Loucy (cell line): ENCODE measurements around the gene MAPKAP1.

Experiments
- H2AFZ ChIP-seq: fragments of 200-600 bp; sonication (generic); 2 replicates; pipeline ENCODE4 v1.6.0; 2016; ENCODE audit warnings: antibody characterized with exemption, mild to moderate bottlenecking, low read length, moderate library complexity
- H3F3A ChIP-seq: fragments of 200-600 bp; 2 replicates; pipeline ENCODE4 v1.6.0; 2016; ENCODE audit warnings: antibody characterized with exemption, low read depth, mild to moderate bottlenecking
- H3K27me3 ChIP-seq: fragments of 200-600 bp; sonication (generic); 2 replicates; pipeline ENCODE4 v1.6.1; 2014; ENCODE audit warnings: low read length, mild to moderate bottlenecking; ENCODE audit not compliant: insufficient read depth, poor library complexity, severe bottlenecking
- H3K36me3 ChIP-seq: fragments of 200-600 bp; sonication (generic); 2 replicates; pipeline ENCODE4 v1.6.1; 2016; ENCODE audit warnings: low read length; ENCODE audit not compliant: insufficient read depth
- H3K4me1 ChIP-seq: fragments of 200-600 bp; sonication (generic); 2 replicates; pipeline ENCODE4 v1.5.1; 2014; ENCODE audit warnings: low read length, mild to moderate bottlenecking; ENCODE audit not compliant: insufficient read depth, poor library complexity, severe bottlenecking
- H3K4me2 ChIP-seq: fragments of 200-600 bp; sonication (generic); 2 replicates; pipeline ENCODE4 v1.6.0; 2014; ENCODE audit warnings: antibody characterized with exemption, low read length, low read depth, mild to moderate bottlenecking; ENCODE audit not compliant: poor library complexity, severe bottlenecking
- H3K4me3 ChIP-seq: fragments of 200-600 bp; sonication (generic); 2 replicates; pipeline ENCODE4 v1.5.1; 2014; ENCODE audit warnings: low read length, mild to moderate bottlenecking, mixed read lengths; ENCODE audit not compliant: poor library complexity, severe bottlenecking
- H3K79me2 ChIP-seq: fragments of 200-600 bp; sonication (generic); 2 replicates; pipeline ENCODE4 v1.6.1; 2014; ENCODE audit warnings: low read length; ENCODE audit not compliant: insufficient read depth
- H3K9ac ChIP-seq: fragments of 200-600 bp; sonication (generic); 2 replicates; pipeline ENCODE4 v1.6.0; 2014; ENCODE audit warnings: mild to moderate bottlenecking, low read depth, low read length, moderate library complexity; ENCODE audit not compliant: poor library complexity, severe bottlenecking
- H3K9me2 ChIP-seq: fragments of 200-600 bp; sonication (generic); replicated peaks from 2 replicates; pipeline ENCODE4 v1.6.1; 2016; ENCODE audit warnings: low read depth, low read length, mixed read lengths
- H3K9me3 ChIP-seq: fragments of 200-600 bp; sonication (generic); 2 replicates; pipeline ENCODE4 v1.6.1; 2014; ENCODE audit warnings: mild to moderate bottlenecking, antibody characterized with exemption, low read length, low read depth; ENCODE audit not compliant: insufficient read depth
- H4K20me1 ChIP-seq: fragments of 200-600 bp; sonication (generic); 2 replicates; pipeline ENCODE4 v1.6.0; 2014; ENCODE audit warnings: antibody characterized with exemption, low read length, mild to moderate bottlenecking; ENCODE audit not compliant: insufficient read depth, poor library complexity, severe bottlenecking
- EZH2phosphoT487 ChIP-seq: fragments of 200-600 bp; IDR thresholded peaks from 2 replicates; pipeline ENCODE4 v1.6.1; 2018; ENCODE audit warnings: antibody characterized with exemption, mild to moderate bottlenecking, moderate library complexity, borderline replicate concordance
- TF ChIP-seq, protein P1 (sequence below): fragments of 200-600 bp; sonication (generic); conservative IDR thresholded peaks from 2 replicates; pipeline ENCODE4 v1.5.1; 2014; ENCODE audit warnings: mild to moderate bottlenecking, antibody characterized with exemption, low read length

Gene MAPKAP1

DNA sequence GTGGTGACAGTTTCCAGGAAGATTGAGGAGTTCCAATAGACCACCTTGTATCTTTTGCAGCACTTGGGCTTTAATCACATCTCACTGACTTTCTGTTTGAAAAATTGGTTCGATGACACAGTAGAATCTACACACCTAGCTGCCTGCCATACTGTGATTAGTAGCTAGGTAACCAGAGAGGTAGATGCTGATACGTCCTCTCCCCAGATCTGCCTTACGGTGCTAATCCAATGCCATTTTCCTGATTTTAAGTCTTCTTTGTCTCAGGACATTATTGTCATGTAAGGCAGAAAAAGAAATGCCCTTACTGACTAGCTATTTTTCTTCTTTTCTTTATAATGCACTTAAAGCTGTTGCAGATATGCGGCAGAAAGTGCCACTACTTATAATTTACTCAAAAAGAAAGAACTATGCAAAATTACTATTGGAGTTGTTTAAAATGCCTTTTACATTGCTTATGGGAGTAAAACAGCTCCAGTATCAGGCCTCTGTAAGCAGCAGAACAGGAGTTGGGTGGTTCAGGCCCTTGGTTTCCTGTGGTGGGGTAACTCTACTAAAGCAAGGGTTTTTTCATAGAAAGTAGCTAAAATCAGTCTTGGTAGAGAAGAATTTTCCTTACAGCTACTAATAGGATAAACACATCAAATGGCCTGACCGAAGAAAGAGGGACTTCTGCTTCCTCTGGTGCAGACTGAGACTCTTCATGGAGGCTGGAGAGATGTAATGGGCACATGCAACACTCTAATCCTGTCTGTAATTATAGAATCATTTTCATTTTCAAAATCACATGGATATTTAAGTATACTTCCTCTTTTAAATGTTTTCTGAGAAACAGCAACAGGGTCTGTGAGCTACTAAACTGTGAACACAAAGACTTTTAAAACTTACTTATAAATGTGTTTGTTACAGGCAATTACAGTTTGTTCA is 177.2 kb downstream of the MAPKAP1 start:
- no peaks in the 10 kb centered on the region for H3K9me2 ChIP-seq
- H3K4me1 ChIP-seq = peaks cover 9% of the 10 kb centered on the region
- H4K20me1 ChIP-seq = no peaks in the 10 kb centered on the region
- no peak overlapping the region for H2AFZ ChIP-seq
- H3F3A ChIP-seq = no peaks in the 10 kb centered on the region
- TF ChIP-seq EZH2phosphoT487 = no peak
- TF ChIP-seq, protein P1, sequence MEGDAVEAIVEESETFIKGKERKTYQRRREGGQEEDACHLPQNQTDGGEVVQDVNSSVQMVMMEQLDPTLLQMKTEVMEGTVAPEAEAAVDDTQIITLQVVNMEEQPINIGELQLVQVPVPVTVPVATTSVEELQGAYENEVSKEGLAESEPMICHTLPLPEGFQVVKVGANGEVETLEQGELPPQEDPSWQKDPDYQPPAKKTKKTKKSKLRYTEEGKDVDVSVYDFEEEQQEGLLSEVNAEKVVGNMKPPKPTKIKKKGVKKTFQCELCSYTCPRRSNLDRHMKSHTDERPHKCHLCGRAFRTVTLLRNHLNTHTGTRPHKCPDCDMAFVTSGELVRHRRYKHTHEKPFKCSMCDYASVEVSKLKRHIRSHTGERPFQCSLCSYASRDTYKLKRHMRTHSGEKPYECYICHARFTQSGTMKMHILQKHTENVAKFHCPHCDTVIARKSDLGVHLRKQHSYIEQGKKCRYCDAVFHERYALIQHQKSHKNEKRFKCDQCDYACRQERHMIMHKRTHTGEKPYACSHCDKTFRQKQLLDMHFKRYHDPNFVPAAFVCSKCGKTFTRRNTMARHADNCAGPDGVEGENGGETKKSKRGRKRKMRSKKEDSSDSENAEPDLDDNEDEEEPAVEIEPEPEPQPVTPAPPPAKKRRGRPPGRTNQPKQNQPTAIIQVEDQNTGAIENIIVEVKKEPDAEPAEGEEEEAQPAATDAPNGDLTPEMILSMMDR = no peak
- H3K9ac ChIP-seq = no peak overlapping the region
- no peak overlapping the region for H3K4me2 ChIP-seq
- no peaks in the 10 kb centered on the region for H3K79me2 ChIP-seq
- no peaks in the 10 kb centered on the region for H3K9me3 ChIP-seq
- H3K36me3 ChIP-seq = peaks cover 4% of the 10 kb centered on the region; the same call in 1 of the 2 replicates
- H3K4me3 ChIP-seq = no peak overlapping the region
- H3K27me3 ChIP-seq = no peaks in the 10 kb centered on the region

DNA sequence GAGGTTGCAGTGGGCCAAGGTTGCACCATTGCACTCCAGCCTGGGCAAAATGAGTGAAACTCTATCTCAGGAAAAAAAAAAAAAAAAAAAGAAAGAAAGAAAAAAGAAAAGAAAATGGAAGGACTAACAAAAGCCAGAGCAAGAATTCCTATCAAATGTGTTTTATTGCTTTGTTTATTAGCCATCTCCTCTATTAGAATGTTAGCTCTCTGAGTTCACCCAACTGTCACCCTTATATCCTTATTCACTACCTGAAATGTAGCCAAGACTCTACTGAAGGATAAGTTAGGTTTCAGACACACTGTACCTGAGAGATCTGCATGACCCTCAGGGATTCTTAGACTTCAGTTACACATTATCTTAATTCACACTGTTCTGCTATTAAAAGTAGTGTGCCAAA is 177.9 kb downstream of the MAPKAP1 start:
- no peak overlapping the region for H2AFZ ChIP-seq
- no peak for TF ChIP-seq EZH2phosphoT487
- TF ChIP-seq, protein P1 = no peak
- H3F3A ChIP-seq = no peaks in the 10 kb centered on the region
- H3K79me2 ChIP-seq = no peaks in the 10 kb centered on the region
- peaks cover 9% of the 10 kb centered on the region for H3K4me1 ChIP-seq
- H3K9ac ChIP-seq = no peak overlapping the region
- no peaks in the 10 kb centered on the region for H4K20me1 ChIP-seq
- H3K27me3 ChIP-seq = no peaks in the 10 kb centered on the region
- H3K9me3 ChIP-seq = no peaks in the 10 kb centered on the region
- H3K4me2 ChIP-seq = no peak overlapping the region
- peaks cover 4% of the 10 kb centered on the region; the same call in 1 of the 2 replicates for H3K36me3 ChIP-seq
- no peaks in the 10 kb centered on the region for H3K9me2 ChIP-seq
- H3K4me3 ChIP-seq = no peak overlapping the region

DNA sequence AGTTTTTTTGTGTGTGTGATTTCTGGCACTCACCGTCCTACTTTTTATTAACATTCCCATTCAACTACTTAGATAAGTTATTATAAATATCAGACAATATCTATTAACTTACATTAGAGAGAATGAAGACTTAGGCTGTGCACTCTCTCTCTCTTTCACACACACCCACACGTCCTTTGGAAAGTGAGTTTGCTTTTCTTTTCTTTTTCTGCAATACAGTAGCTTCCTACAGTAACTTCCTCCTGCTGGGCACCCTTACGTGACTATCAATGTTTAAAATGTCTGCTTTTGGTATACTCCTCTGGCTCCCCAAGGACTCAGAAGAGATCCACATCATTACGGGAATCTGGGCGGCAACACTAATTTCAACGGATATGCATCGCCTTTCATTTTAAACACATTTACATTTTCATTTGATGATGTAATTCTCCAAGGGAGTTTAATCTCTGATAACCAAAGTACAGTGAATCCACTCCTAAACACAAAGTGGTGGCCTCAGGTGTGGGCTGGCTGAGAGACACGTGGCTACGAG is 179.5 kb downstream of the MAPKAP1 start:
- Histone ChIP-seq H3K79me2 (no peaks in the 10 kb centered on the region), H3K36me3 (peaks cover 4% of the 10 kb centered on the region; the same call in 1 of the 2 replicates), H3K27me3 (no peaks in the 10 kb centered on the region), H3K9me3 (no peaks in the 10 kb centered on the region), H4K20me1 (no peaks in the 10 kb centered on the region), H3F3A (no peaks in the 10 kb centered on the region), H2AFZ (no peak overlapping the region), H3K4me3 (no peak overlapping the region), H3K9me2 (no peaks in the 10 kb centered on the region), H3K9ac (no peak overlapping the region), H3K4me1 (peaks cover 13% of the 10 kb centered on the region), H3K4me2 (no peak overlapping the region)
- TF ChIP-seq, protein P1 = no peak
- TF ChIP-seq EZH2phosphoT487 = no peak
